HCT116 (cell line): ENCODE data around the gene EDEM1.
"Not testable (repeated sequence)": the region's sequence is repeated elsewhere in the genome, so short reads cannot be mapped to it uniquely, and the experiment has no call there.

Experiments
- EZH2phosphoT487 ChIP-seq: fragments of 200-600 bp; IDR thresholded peaks from 2 replicates; pipeline ENCODE4 v1.6.1; 2018; ENCODE audit warnings: antibody characterized with exemption, borderline replicate concordance
- POLR2A ChIP-seq: IDR thresholded peaks from 2 replicates; pipeline ENCODE4 v1.7.0; 2011; ENCODE audit warnings: borderline replicate concordance; ENCODE audit not compliant: insufficient read depth, insufficient read length; ENCODE audit errors: extremely low read depth

DNA sequence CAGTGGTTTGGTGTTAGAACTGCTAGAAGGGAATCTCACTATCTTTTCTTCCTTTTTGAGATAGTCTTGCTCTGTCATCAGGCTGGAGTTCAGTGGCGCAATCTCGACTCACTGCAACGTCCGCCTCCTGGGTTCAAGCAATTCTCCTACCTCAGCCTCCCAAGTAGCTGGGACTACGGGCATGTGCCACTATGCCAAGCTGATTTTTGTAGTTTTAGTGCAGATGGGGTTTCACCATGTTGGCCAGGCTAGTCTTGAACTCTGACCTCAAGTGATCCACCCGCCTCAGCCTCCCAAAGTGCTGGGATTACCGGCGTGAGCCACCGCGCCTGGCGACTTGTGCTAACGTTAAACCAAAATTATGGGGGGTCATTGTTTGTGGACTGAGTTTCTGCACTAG is 3.8 kb upstream of the EDEM1 start:
- TF ChIP-seq EZH2phosphoT487, POLR2A: not testable (repeated sequence)
